HG03571 (cell line): ENCODE data around the gene IRF3.
"Not testable (repeated sequence)": the region's sequence is repeated elsewhere in the genome, so short reads cannot be mapped to it uniquely, and the experiment has no call there.

Source experiments
- ATAC-seq: cut with Tn5 transposase; IDR thresholded peaks from one replicate; pipeline ENCODE4 v1.9.1; 2021; ENCODE audit not compliant: unreplicated experiment

IRF3 gene

GRCh38 chr19:49651820-49652550 lies 13.7 kb downstream of the IRF3 start:
- no peak for ATAC-seq

DNA sequence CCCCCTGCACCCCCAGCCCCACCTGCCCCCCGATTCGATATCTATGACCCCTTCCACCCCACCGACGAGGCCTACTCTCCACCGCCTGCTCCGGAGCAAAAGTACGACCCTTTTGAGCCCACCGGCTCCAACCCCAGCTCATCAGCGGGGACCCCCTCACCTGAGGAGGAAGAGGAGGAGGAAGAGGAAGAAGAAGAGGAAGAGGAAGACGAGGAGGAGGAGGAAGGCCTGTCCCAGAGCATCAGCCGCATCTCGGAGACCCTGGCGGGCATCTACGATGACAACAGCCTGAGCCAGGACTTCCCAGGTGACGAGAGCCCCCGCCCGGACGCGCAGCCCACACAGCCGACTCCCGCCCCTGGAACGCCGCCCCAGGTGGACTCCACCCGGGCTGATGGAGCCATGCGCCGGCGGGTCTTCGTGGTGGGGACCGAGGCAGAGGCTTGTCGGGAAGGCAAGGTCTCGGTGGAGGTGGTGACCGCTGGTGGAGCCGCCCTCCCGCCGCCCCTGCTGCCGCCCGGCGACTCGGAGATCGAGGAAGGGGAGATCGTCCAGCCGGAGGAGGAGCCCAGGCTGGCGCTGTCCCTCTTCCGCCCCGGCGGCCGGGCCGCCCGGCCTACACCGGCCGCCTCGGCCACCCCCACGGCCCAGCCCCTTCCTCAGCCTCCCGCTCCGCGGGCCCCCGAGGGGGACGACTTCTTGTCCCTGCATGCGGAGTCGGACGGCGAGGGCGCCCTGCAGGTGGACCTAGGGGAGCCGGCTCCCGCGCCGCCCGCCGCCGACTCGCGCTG lies 14.4 kb downstream of the IRF3 start:
- ATAC-seq, result no peak

DNA sequence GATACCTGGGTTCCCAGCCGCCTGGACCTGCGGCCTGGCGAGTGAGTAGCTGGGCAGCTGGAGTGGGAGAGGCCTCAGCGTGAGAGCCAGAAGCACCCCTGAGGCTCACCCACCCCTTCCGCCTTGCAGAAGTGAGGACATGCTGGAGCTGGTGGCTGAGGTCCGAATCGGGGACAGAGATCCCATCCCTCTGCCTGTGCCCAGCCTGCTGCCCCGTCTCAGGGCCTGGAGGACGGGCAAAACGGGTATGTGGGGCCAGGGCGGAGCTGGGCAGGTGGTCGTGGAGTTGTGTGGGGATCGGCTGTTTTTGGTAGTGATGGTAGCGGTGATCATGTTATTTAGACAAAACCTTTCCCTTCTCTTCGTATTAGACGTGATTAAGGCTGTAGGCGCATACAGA lies 19.1 kb downstream of the IRF3 start:
- ATAC-seq, result no peak

GRCh38 chr19:49645995-49646394 lies 19.7 kb downstream of the IRF3 start:
- no peak for ATAC-seq

GRCh38 chr19:49645592-49645991 lies 20.1 kb downstream of the IRF3 start:
- no peak for ATAC-seq

GRCh38 chr19:49643466-49643865 lies 22.2 kb downstream of the IRF3 start:
- no peak for ATAC-seq

DNA sequence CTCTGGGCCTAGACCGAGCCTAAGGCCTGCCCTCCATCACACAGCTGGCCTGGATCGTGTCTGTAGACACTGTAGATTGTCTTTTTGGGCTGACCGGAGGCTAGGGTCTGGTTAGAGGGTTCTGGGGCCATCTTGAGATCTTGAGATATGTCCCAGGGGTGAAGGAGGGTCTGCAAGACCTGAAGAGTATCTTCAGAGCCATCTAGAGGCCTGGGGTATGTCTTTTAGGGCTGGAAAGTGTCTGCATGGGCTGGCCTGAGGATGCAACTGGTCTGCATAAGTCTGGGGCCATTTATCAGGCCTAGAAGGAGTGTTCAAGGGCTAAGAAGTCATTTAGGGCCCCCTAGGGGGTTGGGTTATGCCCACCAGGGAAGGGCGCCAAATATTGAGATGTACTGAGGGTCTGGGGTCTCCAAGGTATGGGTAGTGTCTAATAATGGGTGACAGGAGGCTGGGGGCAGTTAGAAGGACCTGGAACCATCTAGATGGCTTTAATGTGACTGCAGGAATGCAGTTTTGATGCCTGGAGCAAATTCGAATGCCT lies 23.1 kb downstream of the IRF3 start:
- ATAC-seq, result no peak

- ATAC-seq, result peak; percentile 50
Measured at GRCh38 chr19:49641688-49642491, 23.8 kb downstream of the IRF3 start, which contains the start of gene SCAF1. Gene SCAF1 (plus strand): TSS chr19:49642209. CDS start chr19:49645027, 2,818 bp downstream.

DNA sequence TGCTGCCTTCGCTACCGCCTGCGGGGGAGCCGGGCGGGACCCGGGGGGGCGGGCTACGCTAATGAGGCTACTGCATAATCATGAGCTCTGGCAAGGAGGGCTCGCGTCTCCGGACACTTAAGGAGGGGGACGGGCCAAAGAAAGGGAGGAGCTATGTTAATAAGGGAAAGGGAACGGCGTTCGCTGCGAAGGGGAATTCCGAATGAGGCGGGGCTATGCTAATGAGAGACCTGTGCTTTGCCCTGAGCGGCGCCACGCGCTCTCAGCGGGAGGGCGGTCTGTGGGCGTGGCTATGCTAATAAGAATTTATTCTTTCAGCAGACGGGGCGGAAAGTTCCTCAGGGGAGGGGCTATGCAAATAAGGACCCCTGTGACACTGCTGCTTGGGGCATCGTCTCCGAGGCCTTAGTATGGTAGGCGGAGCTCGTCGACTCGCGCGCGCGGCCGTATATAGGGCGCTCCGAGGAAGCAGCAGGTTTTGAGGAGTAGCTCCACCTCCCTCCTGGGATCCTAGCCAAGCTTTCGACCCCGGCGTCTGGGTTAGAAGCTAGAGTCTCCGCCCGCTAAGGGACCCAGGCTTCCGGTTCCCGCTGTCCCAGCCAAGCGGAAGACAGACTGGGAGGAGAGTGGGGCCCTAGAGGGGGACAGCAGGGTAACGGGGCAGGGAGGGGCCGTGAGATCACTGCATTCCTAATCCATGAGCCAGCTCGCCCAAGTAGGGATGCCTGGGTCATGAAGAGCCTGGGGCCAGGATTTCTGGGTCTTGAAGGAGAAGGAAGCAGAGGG lies 25.4 kb downstream of the IRF3 start, which contains the start of gene RRAS:
Gene RRAS, minus strand, starts transcription at position 31 of the 786 bp plus-strand sequence. CDS start 45 bp downstream, outside the sequence.
- peak; percentile 60 for ATAC-seq

DNA sequence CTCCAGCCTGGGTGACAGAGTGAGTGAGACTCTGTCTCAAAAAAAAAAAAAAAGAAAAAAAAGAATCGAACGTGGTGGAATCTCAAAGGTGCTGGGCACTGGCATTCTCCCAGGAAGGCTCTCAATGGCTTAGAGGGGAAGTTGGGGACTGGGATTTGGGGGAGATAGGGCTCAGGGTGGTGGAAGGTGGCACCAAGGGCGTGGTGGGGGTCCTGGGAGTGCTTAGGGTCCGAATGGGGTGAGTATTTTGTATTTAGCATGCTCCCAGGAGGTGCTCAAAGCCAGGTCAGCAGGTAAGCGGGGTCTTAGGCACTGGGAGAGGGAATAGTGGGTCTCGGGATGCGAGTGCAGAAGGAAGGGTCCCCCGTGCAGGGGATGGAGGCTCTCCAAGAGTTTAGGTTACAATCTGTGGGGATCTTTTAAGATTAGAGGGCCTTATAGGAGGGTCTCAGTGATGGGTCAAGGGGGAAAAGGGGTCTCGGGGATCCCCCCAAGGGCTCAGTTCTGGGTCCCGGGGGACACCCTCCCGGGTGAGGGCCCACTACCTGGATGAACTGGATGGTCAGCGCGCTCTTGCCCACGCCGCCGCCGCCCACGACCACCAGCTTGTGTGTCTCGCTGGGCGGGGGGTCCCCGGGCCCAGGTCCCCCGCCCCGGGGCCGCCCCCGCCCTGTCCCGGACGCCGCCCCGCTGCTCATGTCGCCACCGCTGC lies 26.1 kb downstream of the IRF3 start:
- no peak for ATAC-seq

GRCh38 chr19:49637821-49638738 lies 27.6 kb downstream of the IRF3 start:
- ATAC-seq, result no peak

DNA sequence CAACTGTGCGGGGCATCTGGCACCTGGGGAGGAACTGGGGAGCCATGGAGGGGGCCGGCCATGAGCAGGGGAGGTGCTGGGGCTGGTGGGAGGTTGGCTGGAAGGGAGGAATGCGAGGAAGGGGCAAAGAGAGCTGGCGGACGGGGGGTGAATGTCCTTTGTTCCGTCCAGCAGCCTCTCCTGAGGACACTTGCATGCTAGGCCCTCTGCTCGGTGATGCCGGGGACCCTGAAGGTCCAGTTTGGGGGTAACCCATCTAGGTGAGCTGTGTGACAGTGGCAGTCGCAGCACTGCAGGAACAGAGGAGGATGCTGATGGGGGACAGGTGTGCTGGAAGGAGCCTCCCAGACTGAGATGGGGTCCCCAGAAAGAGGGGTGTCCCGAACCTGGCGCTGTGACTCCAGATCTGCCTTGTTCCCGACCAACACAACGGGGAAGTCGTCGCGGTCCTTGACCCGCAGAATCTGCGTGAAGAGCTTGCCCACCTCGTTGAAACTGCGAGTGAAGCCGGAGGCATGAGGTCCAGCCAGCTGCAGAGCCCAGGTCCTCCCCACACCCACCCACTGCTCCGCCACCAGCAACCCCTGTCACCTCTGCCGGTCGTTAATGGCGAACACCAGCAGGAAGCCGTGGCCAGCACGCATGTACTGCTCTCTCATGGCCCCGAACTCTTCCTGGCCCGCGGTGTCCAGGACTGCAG lies 29.3 kb downstream of the IRF3 start:
- no peak for ATAC-seq

DNA sequence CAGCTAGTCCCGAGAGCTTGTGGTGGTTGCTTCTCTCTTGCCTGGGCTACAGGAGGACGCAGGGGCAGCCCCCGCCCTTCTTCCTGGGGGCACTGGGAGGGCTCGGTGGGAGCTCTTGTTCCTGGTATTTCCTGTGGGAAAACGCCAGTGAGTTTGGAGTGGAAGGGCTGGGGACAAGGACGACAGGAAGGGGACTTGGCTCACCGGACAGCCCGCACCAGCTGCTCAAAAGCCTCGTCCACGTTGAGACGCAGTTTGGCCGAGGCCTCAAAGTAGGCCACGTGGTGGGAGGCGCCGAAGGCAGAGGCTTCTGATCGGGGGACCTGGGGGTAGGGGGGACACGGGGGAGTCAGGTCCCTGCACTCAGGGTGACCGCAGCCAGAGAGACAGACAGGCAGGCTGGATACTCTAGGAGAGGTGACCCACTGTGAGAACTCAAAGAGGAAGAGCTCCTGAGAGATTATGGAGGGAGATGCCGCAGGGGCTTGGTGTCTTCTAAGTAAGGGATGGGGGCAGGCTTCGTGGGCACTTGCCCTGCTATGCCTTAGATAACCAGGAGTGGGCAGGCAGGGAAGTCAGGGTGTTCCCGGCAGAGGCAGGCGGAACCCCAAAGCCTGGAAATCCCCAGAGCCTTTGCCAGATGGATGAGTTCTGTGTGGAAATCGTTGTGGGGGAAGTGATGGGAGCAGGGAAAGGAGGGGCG lies 30.0 kb downstream of the IRF3 start:
- ATAC-seq, result no peak

DNA sequence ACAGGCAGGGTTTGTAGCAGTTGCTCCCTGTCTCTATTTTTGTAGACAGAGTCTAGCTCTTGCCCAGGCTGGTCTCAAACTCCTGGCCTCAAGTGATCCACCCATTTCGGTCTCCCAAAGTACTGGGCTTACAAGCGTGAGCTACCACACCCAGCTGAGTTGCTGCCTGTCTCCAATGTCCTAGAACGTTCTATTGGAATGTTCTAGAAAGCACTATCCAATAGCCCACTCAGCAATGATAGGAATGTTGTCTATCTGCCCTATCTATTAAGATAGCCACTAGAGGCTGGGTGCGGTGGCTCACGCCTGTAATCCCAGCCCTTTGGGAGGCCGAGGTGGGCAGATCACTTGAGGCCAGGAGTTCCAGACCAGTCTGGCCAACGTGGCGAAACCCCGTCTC lies 32.4 kb downstream of the IRF3 start:
- not testable (repeated sequence) for ATAC-seq

GRCh38 chr19:49632576-49632975 lies 33.1 kb downstream of the IRF3 start:
- ATAC-seq, result no peak

DNA sequence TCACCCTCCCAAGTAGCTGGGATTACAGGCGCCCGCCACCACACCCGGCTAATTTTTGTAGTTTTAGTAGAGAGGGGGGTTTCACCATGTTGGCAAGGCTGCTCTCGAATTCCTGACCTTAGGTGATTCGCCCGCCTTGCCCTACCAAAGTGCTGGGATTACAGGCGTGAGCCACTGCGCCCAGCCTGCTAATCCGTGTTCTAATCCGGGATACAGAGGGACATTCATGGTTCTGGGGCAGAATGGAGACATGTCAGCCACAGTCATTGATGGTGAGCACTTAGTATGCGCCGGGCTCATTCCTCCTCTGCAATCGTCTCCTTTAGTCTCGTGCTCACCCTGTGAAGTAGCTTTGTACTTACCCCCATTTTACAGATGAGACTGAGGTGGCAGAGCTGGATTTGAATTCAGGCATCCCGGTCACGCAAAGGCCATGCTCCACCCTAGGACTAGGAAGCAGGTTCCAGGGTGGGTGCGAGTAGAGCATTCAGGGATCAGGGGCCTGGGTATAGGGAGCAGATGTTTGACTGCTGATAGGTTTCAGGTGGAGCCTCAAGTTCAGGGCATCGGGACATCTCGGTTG lies 34.0 kb downstream of the IRF3 start:
- ATAC-seq, result no peak

DNA sequence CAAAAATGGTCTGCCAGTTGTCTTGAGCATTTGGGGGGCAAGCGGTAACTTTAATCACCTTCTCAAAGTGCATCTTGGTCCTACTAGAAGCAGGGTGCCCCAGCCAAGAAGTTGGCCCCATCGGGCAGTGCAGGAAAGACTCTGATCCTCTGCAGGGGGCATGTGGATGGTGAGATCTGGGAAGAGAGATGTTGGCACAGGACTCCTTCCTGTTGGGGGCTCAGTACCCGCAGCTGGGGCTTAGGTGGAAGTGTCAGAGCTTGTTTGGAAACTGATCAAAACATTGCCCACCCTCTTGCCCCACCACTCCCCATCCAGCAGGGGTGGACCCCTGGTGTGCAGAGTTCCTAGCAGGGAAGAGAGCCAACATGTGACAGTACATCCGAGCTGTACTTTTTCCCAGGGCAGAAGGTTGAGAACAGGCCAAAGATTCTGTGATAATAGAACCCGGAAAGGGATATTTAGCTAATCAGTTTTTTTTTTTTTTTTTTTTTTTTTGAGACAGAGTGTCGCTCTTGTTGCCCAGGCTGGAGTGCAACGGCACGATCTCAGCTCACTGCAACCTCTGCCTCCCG lies 34.6 kb downstream of the IRF3 start:
- no peak for ATAC-seq
